GM12891 (cell line): ENCODE results near the gene PPM1E.

Experiments
- DNase-seq: peaks from one replicate; pipeline ENCODE4 v3.0.0; 2011; ENCODE audit warnings: low spot score; ENCODE audit not compliant: insufficient read length
- FAIRE-seq: peaks from 2 replicates; lab custom pipeline; 2011; peaks lifted over from hg19 to GRCh38; lab: Jason Lieb, UNC
- PAX5 ChIP-seq: IDR thresholded peaks from 2 replicates; pipeline ENCODE4 v1.6.1; 2011; ENCODE audit warnings: low read length, moderate library complexity, mild to moderate bottlenecking; ENCODE audit not compliant: insufficient read depth, severe bottlenecking
- POLR2A ChIP-seq: IDR thresholded peaks from 2 replicates; pipeline ENCODE4 v1.6.1; 2011; ENCODE audit warnings: low read depth, low read length, control low read depth
- POLR2AphosphoS5 ChIP-seq: IDR thresholded peaks from 2 replicates; pipeline ENCODE4 v1.6.1; 2011; ENCODE audit warnings: low read depth, low read length, control low read depth
- POU2F2 ChIP-seq: IDR thresholded peaks from 2 replicates; pipeline ENCODE4 v1.6.1; 2011; ENCODE audit warnings: low read depth, mild to moderate bottlenecking, control low read depth, low read length, moderate library complexity
- SPI1 ChIP-seq: IDR thresholded peaks from 2 replicates; pipeline ENCODE4 v1.6.1; 2011; ENCODE audit warnings: low read depth, low read length, control low read depth
- TAF1 ChIP-seq: IDR thresholded peaks from 2 replicates; pipeline ENCODE4 v1.6.1; 2011; ENCODE audit warnings: low read depth, low read length, control low read depth

Gene PPM1E

GRCh38 chr17:58980706-58981481, 225.2 kb downstream of the PPM1E start:
- peak; percentile 72 for FAIRE-seq
- TF ChIP-seq POU2F2 = no peak
- TF ChIP-seq SPI1 = no peak
- no peak for TF ChIP-seq POLR2AphosphoS5
- TF ChIP-seq PAX5 = no peak

GRCh38 chr17:58982626-58983025, 227.0 kb downstream of the PPM1E start:
- TF ChIP-seq POLR2A = no peak
- TF ChIP-seq PAX5 = no peak
- TF ChIP-seq TAF1 = no peak
- TF ChIP-seq POU2F2 = no peak
- no peak for TF ChIP-seq POLR2AphosphoS5
- TF ChIP-seq SPI1 = no peak
- no peak for DNase-seq
- FAIRE-seq = no peak

More at GRCh38 chr17:58980706-58981481, 225.2 kb downstream of the PPM1E start:
- DNase-seq = no peak

- no peak for FAIRE-seq
- TF ChIP-seq POLR2A (no peak), POLR2AphosphoS5 (no peak), TAF1 (no peak), POU2F2 (no peak)
- no peak for DNase-seq
Observed at GRCh38 chr17:58985367-58985766, 229.7 kb downstream of the PPM1E start.

GRCh38 chr17:58985971-58986370, 230.3 kb downstream of the PPM1E start:
- no peak for DNase-seq
- TF ChIP-seq POU2F2 (no peak), PAX5 (no peak), POLR2AphosphoS5 (no peak)
- no peak for FAIRE-seq

GRCh38 chr17:58989629-58990028, 234.0 kb downstream of the PPM1E start:
- FAIRE-seq = no peak
- TF ChIP-seq POLR2A = no peak
- TF ChIP-seq PAX5 = no peak
- TF ChIP-seq POU2F2 = no peak
- TF ChIP-seq TAF1 = no peak
- TF ChIP-seq POLR2AphosphoS5 = no peak
- no peak for TF ChIP-seq SPI1

GRCh38 chr17:58991718-58992331, 236.2 kb downstream of the PPM1E start:
- no peak for DNase-seq
- TF ChIP-seq POLR2AphosphoS5 (no peak), PAX5 (no peak)
- FAIRE-seq = peak; percentile 89

More at GRCh38 chr17:58989629-58990028, 234.0 kb downstream of the PPM1E start:
- no peak for DNase-seq

GRCh38 chr17:58993311-58993710, 237.7 kb downstream of the PPM1E start:
- TF ChIP-seq PAX5 = no peak
- no peak for TF ChIP-seq POLR2A
- no peak for TF ChIP-seq POU2F2
- TF ChIP-seq POLR2AphosphoS5 = no peak
- no peak for TF ChIP-seq SPI1
- DNase-seq = no peak
- no peak for FAIRE-seq

GRCh38 chr17:58995247-58995940, 239.7 kb downstream of the PPM1E start:
- FAIRE-seq (no peak), DNase-seq (no peak)
- TF ChIP-seq SPI1 (no peak), POU2F2 (no peak), TAF1 (no peak), POLR2A (no peak), POLR2AphosphoS5 (no peak), PAX5 (no peak)

- TF ChIP-seq POU2F2 (no peak), SPI1 (no peak), POLR2AphosphoS5 (no peak), POLR2A (no peak), TAF1 (no peak), PAX5 (no peak)
- DNase-seq = no peak
- FAIRE-seq = no peak
Observed at GRCh38 chr17:58996968-58997367, 241.3 kb downstream of the PPM1E start.

GRCh38 chr17:58997756-58998553, 242.3 kb downstream of the PPM1E start:
- FAIRE-seq (no peak), DNase-seq (no peak)
- TF ChIP-seq PAX5 (no peak), POLR2AphosphoS5 (no peak), SPI1 (no peak), POU2F2 (no peak), POLR2A (no peak), TAF1 (no peak)
